Measurements from ENCODE around the gene NTSR1. TPM values are rescaled to one million over a fixed set of nuclear protein-coding genes. Genes with fewer than 3 reads are reported as not detected.

The NTSR1 gene
- total RNA-seq, 1 donor from 2014 or later, result not detected

GRCh38 chr20:62694868-62695267 lies 13.8 kb upstream of the NTSR1 start:
- DNase-seq, result no peak

GRCh38 chr20:62695448-62696414 lies 12.9 kb upstream of the NTSR1 start:
- no peak for DNase-seq

- no peak for DNase-seq
Observed at GRCh38 chr20:62696434-62696957, 12.1 kb upstream of the NTSR1 start.

GRCh38 chr20:62696989-62697388 lies 11.6 kb upstream of the NTSR1 start:
- no peak for DNase-seq

GRCh38 chr20:62697468-62697912 lies 11.1 kb upstream of the NTSR1 start:
- DNase-seq, result no peak

GRCh38 chr20:62698231-62698630 lies 10.4 kb upstream of the NTSR1 start:
- no peak for DNase-seq

- no peak for DNase-seq
Observed at GRCh38 chr20:62699296-62699695, 9.3 kb upstream of the NTSR1 start.

- DNase-seq, result no peak
Observed at GRCh38 chr20:62699741-62700140, 8.9 kb upstream of the NTSR1 start.

- DNase-seq, result no peak
Observed at GRCh38 chr20:62700261-62700930, 8.2 kb upstream of the NTSR1 start.

GRCh38 chr20:62701161-62702012 lies 7.2 kb upstream of the NTSR1 start:
- DNase-seq, result no peak

GRCh38 chr20:62702013-62702300 lies 6.7 kb upstream of the NTSR1 start:
- DNase-seq, result no peak

GRCh38 chr20:62702895-62703852 lies 5.5 kb upstream of the NTSR1 start:
- DNase-seq, result peak; percentile 96

GRCh38 chr20:62703853-62704228 lies 4.8 kb upstream of the NTSR1 start:
- no peak for DNase-seq

- DNase-seq, result peak; percentile 97
Observed at GRCh38 chr20:62704341-62704948, 4.2 kb upstream of the NTSR1 start.

GRCh38 chr20:62705627-62706026 lies 3.0 kb upstream of the NTSR1 start:
- DNase-seq, result no peak

- DNase-seq, result no peak
Observed at GRCh38 chr20:62706344-62706743, 2.3 kb upstream of the NTSR1 start.

- DNase-seq, result no peak
Observed at GRCh38 chr20:62706857-62707256, 1.8 kb upstream of the NTSR1 start.

- no peak for DNase-seq
Observed at GRCh38 chr20:62707276-62707920, 1.2 kb upstream of the NTSR1 start.

GRCh38 chr20:62707921-62708521 lies 615 bp upstream of the NTSR1 start:
- no peak for DNase-seq

- no peak for DNase-seq
Observed at GRCh38 chr20:62709537-62709905, 885 bp downstream of the NTSR1 start.
